OCI-LY7 (cell line): ENCODE measurements around the gene LINGO3. TPM values are rescaled to one million over a fixed set of nuclear protein-coding genes. Genes with fewer than 3 reads are reported as not detected.

ENCODE experiments used
- BruUV-seq: library from RNA; stranded (reverse); fragments of 400-500 nt; replicated peaks from 2 replicates; lab custom pipeline; 2021; lab: Mats Ljungman, UMichigan
- CTCF ChIA-PET: fragments of 300-600 bp; sonication (Branson Sonifier 250); formaldehyde crosslinking; loops from one replicate; lab custom pipeline; 2022; ENCODE audit warnings: antibody characterized with exemption; ENCODE audit not compliant: unreplicated experiment; lab: Charles Lee
- POLR2A ChIA-PET: fragments of 300-600 bp; sonication (Branson Sonifier 250); formaldehyde crosslinking; loops from one replicate; lab custom pipeline; 2022; ENCODE audit warnings: antibody characterized with exemption; lab: Charles Lee
- DNase-seq: peaks from one replicate; pipeline ENCODE4 v3.0.0-alpha.2; 2015; ENCODE audit warnings: low spot score
- H2AFZ ChIP-seq: fragments of 200-600 bp; sonication (generic), shearing (Covaris generic); 2 replicates; pipeline ENCODE4 v1.6.1; 2014; ENCODE audit warnings: mild to moderate bottlenecking, antibody characterized with exemption, low read length, moderate library complexity
- H3K27ac ChIP-seq: fragments of 200-600 bp; sonication (generic); 2 replicates; pipeline ENCODE4 v1.5.1; 2014; ENCODE audit warnings: mixed run types, low read depth, mild to moderate bottlenecking, moderate library complexity, low read length, inconsistent platforms; ENCODE audit not compliant: poor library complexity, severe bottlenecking
- H3K36me3 ChIP-seq: fragments of 200-600 bp; sonication (generic); 2 replicates; pipeline ENCODE4 v1.6.1; 2014; ENCODE audit warnings: mild to moderate bottlenecking, antibody characterized with exemption, low read length, moderate library complexity, mixed read lengths; ENCODE audit not compliant: insufficient read depth
- H3K4me1 ChIP-seq: fragments of 200-600 bp; sonication (generic); 2 replicates; pipeline ENCODE4 v1.5.1; 2014; ENCODE audit warnings: mild to moderate bottlenecking, low read length; ENCODE audit not compliant: insufficient read depth, poor library complexity, severe bottlenecking
- H3K4me2 ChIP-seq: fragments of 200-600 bp; sonication (generic); 2 replicates; pipeline ENCODE4 v1.6.1; 2014; ENCODE audit warnings: mild to moderate bottlenecking, low read length
- H3K4me3 ChIP-seq: fragments of 200-600 bp; sonication (generic); 2 replicates; pipeline ENCODE4 v1.5.1; 2014; ENCODE audit warnings: mild to moderate bottlenecking, low read depth, low read length; ENCODE audit not compliant: poor library complexity, severe bottlenecking
- H3K79me2 ChIP-seq: fragments of 200-600 bp; sonication (generic); 2 replicates; pipeline ENCODE4 v1.6.1; 2016; ENCODE audit warnings: low read depth, mild to moderate bottlenecking, low read length, moderate library complexity, mixed read lengths; ENCODE audit not compliant: insufficient read depth
- H3K9me2 ChIP-seq: fragments of 200-600 bp; sonication (generic); 2 replicates; pipeline ENCODE4 v1.6.1; 2016; ENCODE audit warnings: mild to moderate bottlenecking, low read length, mixed read lengths; ENCODE audit not compliant: insufficient read depth
- H3K9me3 ChIP-seq: fragments of 200-600 bp; sonication (generic); 2 replicates; pipeline ENCODE4 v1.6.1; 2014; ENCODE audit warnings: mild to moderate bottlenecking, mixed run types, low read length, mixed read lengths
- H4K20me1 ChIP-seq: fragments of 200-600 bp; sonication (generic); 2 replicates; pipeline ENCODE4 v1.6.1; 2014; ENCODE audit warnings: mild to moderate bottlenecking, antibody characterized with exemption, low read length, moderate library complexity, mixed read lengths; ENCODE audit not compliant: insufficient read depth
- EZH2phosphoT487 ChIP-seq: fragments of 200-600 bp; sonication (generic); IDR thresholded peaks from 2 replicates; pipeline ENCODE4 v1.6.1; 2018; ENCODE audit warnings: low read depth, borderline replicate concordance, mild to moderate bottlenecking, mixed run types, antibody characterized with exemption, low read length, moderate library complexity, mixed read lengths
- intact Hi-C: fragments of 100-400 bp; cut with micrococcal nuclease; formaldehyde crosslinking; loops from one replicate; pipeline ENCODE4 v1.10.0; 2022; ENCODE audit not compliant: unreplicated experiment
- total RNA-seq, 2 experiments: library from RNA; depleted of rRNA in 1 of 2; stranded (reverse); fragments of >200 nt in 1 of 2; shearing (Covaris generic) in 1 of 2; gene quantifications; 2 replicates each; pipeline ENCODE4 v1.2.3, GENCODE V29; 2014 to 2022
- TF ChIP-seq, protein P1 (sequence below): fragments of 200-600 bp; sonication (generic); conservative IDR thresholded peaks from 2 replicates; pipeline ENCODE4 v1.5.1; 2014; ENCODE audit warnings: mild to moderate bottlenecking, antibody characterized with exemption, low read length, moderate library complexity, mixed read lengths

Gene LINGO3
- total RNA-seq, 2 experiments from 2014 or later, result 0.13 to 0.38 TPM

DNA sequence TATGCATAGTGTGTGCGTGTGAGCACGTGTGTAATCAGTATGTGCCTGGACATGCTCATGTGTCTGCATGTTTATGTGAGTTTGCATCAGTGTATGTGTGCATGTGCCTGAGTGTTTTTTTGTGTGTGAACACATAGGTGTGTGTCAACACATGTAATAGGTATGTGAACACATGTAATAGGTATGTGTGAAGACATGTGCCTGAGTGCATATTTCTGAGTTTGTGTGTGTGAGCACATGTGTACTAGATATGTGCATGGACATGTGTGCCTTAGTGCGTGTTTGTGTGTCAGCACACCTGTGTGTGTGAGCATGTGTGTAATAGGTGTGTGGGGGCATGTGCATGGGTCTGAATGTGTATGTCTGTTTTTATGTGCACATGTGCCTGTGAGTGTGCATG, 27.9 kb upstream of the LINGO3 start:
- H3K9me2 ChIP-seq, result no peaks in the 10 kb centered on the region
- no peak overlapping the region for H3K4me2 ChIP-seq
- H2AFZ ChIP-seq, result no peak overlapping the region
- H4K20me1 ChIP-seq, result no peaks in the 10 kb centered on the region
- BruUV-seq, result no TSS peak
- intact Hi-C loops, result no loop called here
- peaks cover 5% of the 10 kb centered on the region; the same call in 1 of the 2 replicates for H3K9me3 ChIP-seq
- peaks cover 41% of the 10 kb centered on the region for H3K36me3 ChIP-seq
- no peak overlapping the region for H3K4me3 ChIP-seq
- H3K79me2 ChIP-seq, result peaks cover 32% of the 10 kb centered on the region
- no peak for DNase-seq
- peaks cover 34% of the 10 kb centered on the region for H3K4me1 ChIP-seq
- CTCF ChIA-PET, result no interaction called here
- H3K27ac ChIP-seq, result no peak overlapping the region
- POLR2A ChIA-PET, result no interaction called here
- no peak for TF ChIP-seq EZH2phosphoT487
- TF ChIP-seq, protein P1, sequence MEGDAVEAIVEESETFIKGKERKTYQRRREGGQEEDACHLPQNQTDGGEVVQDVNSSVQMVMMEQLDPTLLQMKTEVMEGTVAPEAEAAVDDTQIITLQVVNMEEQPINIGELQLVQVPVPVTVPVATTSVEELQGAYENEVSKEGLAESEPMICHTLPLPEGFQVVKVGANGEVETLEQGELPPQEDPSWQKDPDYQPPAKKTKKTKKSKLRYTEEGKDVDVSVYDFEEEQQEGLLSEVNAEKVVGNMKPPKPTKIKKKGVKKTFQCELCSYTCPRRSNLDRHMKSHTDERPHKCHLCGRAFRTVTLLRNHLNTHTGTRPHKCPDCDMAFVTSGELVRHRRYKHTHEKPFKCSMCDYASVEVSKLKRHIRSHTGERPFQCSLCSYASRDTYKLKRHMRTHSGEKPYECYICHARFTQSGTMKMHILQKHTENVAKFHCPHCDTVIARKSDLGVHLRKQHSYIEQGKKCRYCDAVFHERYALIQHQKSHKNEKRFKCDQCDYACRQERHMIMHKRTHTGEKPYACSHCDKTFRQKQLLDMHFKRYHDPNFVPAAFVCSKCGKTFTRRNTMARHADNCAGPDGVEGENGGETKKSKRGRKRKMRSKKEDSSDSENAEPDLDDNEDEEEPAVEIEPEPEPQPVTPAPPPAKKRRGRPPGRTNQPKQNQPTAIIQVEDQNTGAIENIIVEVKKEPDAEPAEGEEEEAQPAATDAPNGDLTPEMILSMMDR, result no peak

DNA sequence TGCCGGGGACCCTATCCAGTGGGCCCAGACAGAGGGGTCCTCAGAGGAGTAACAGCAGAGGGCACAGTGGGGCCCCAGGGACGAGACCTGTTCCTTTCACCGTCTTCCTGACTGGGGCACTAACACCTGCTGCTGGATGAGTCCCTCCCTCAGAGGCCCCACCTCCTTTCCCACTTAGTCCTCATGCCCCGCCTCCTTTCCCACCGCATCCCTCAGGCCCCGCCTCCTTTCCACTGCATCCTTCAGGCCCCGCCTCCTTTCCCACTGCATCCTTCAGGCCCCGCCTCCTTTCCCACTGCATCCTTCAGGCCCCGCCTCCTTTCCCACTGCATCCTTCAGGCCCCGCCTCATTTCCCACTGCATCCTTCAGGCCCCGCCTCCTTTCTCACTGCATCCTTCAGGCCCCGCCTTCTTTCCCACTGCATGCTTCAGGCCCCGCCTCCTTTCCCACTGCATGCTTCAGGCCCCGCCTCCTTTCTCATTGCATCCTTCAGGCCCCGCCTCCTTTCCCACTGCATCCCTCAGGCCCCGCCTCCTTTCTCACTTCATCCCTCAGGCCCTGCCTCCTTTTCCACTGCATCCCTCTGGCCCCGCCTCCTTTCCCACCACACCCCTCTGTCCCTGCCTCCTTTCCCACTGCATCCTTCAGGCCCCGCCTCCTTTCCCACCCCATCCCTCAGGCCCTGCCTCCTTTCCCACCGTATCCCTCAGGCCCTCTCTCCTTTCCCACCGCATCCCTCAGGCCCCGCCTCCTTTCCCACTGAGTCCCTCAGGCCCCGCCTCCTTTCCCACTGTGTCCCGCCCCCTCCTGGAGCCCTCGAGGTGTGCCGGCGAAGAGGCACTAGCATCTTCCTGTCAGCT, 27.3 kb upstream of the LINGO3 start:
- CTCF ChIA-PET, result no interaction called here
- Histone ChIP-seq H2AFZ (no peak overlapping the region), H3K27ac (no peak overlapping the region), H3K9me3 (peaks cover 5% of the 10 kb centered on the region; the same call in 1 of the 2 replicates), H3K4me3 (no peak overlapping the region), H3K36me3 (peaks cover 38% of the 10 kb centered on the region), H3K79me2 (peaks cover 39% of the 10 kb centered on the region), H3K4me1 (peaks cover 40% of the 10 kb centered on the region), H4K20me1 (no peaks in the 10 kb centered on the region), H3K9me2 (no peaks in the 10 kb centered on the region), H3K4me2 (no peak overlapping the region)
- intact Hi-C loops, result loop anchor here (5.0 kb wide), 1 partner anchor 292 kb away; no protein-coding TSS in a partner anchor
- DNase-seq, result no peak
- POLR2A ChIA-PET, result no interaction called here
- TF ChIP-seq EZH2phosphoT487, result no peak
- TF ChIP-seq, protein P1, result no peak
- BruUV-seq, result no TSS peak

DNA sequence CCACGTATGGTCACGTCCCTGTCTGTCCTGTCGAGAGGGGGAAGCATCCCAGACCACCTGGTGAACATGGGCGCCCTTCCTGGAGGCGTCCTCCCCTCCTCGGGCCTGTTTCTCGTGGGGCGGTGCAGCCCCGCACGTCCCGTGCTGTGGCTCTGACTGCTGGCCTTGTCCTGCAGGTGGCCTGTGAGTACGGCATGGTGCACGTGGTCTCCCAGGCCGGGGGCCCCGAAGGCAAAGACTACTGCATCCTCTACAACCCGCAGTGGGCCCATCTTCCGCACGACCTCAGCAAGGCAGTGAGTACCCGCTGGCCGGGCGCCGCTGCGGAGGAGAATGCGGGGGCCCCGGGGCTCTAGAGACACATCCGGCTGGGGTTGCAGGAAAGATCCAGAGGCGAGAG, 26.5 kb upstream of the LINGO3 start:
- Histone ChIP-seq H3K9me2 (no peaks in the 10 kb centered on the region), H3K36me3 (peaks cover 30% of the 10 kb centered on the region), H3K4me2 (no peak overlapping the region), H3K4me1 (peaks cover 47% of the 10 kb centered on the region), H3K4me3 (no peak overlapping the region), H4K20me1 (no peaks in the 10 kb centered on the region), H3K27ac (no peak overlapping the region), H2AFZ (no peak overlapping the region), H3K9me3 (peaks cover 5% of the 10 kb centered on the region; the same call in 1 of the 2 replicates), H3K79me2 (peaks cover 47% of the 10 kb centered on the region)
- no peak for TF ChIP-seq EZH2phosphoT487
- TF ChIP-seq, protein P1, result no peak
- no peak for DNase-seq
- ChIA-PET CTCF (no interaction called here), POLR2A (no interaction called here)
- BruUV-seq, result no TSS peak
- intact Hi-C loops, result loop anchor here (5.0 kb wide), 1 partner anchor 293 kb away; no protein-coding TSS in a partner anchor
